Fibroblast of skin of right quadriceps (primary cell): ENCODE data around the gene RTBDN.

Source experiments
- DNase-seq: peaks from one replicate; pipeline ENCODE4 v3.0.0-alpha.2; 2013

RTBDN gene

GRCh38 chr19:12834566-12834943 lies at the start of gene RTBDN:
RTBDN (minus strand) TSS chr19:12834579; CDS start chr19:12829979, 4,600 bp downstream.
- no peak for DNase-seq

GRCh38 chr19:12882589-12882988 lies 48.2 kb upstream of the RTBDN start:
- no peak for DNase-seq

GRCh38 chr19:12881172-12881808 lies 46.9 kb upstream of the RTBDN start, which contains the start of gene DNASE2:
DNASE2 (minus strand) TSS chr19:12881449; CDS start chr19:12881375, 74 bp downstream.
- DNase-seq, result peak; percentile 85

- no peak for DNase-seq
Observed at GRCh38 chr19:12880551-12881171, 46.3 kb upstream of the RTBDN start.

DNA sequence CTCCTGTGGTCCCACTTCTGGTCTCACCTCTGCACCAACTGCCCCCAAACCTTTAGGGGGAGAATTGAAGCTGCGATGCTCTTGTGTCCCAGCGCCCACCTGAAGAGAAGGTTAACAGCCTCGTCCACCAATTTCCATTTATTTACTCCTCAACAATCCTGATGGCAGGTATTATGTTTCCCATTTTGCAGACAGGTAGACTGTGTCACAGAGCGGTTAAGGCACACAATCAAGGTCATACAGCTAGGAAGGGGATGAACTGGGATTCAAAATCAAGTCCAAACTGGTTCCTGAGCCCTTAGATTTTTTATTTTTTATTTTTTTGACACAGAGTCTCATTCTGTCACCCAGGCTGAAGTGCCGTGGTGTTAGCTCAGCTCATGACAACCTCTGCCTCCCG lies 40.7 kb upstream of the RTBDN start:
- DNase-seq, result no peak

DNA sequence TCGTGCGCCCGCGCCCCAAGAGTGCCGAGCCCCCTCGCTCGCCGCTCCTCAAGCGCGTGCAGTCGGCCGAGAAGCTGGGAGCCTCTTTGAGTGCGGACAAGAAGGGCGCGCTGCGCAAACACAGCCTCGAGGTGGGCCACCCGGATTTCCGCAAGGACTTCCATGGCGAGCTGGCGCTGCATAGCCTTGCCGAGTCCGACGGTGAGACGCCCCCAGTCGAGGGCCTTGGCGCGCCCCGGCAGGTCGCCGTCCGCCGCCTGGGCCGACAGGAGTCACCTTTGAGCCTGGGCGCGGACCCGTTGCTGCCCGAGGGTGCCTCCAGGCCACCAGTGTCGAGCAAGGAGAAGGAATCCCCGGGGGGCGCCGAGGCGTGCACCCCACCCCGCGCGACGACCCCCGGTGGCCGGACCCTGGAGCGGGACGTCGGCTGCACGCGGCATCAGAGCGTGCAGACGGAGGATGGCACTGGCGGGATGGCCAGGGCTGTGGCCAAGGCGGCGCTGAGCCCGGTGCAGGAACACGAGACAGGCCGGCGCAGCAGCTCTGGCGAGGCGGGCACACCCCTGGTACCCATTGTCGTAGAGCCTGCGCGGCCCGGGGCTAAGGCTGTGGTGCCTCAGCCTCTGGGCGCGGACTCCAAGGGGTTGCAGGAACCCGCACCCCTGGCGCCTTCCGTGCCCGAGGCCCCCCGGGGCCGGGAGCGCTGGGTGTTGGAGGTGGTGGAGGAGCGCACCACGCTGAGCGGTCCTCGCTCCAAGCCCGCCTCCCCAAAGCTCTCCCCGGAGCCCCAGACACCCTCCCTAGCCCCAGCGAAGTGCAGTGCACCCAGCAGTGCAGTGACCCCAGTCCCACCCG lies 39.7 kb upstream of the RTBDN start:
- DNase-seq, result no peak

GRCh38 chr19:12872941-12873890 lies 38.8 kb upstream of the RTBDN start:
- peak; percentile 59 for DNase-seq

DNA sequence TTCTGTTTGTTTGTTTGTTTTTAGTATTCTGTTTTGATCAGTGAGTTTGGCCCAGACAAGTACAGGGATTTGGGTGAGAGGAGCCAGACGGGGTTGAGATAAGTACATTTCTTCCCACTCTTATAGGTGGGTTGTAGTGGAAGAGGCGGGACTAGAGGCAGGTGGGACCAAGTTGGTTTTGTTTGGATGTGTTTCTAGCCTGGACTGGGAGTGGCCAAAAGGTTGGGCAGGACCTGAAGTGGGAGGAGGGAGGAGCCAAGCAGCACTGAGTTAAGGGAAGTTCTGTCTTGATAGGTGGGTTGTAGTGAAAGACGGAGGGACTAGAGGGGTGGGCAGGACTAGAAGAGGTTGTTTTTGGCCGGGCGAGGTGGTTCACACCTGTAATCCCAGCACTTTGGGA lies 37.9 kb upstream of the RTBDN start:
- DNase-seq, result no peak

DNA sequence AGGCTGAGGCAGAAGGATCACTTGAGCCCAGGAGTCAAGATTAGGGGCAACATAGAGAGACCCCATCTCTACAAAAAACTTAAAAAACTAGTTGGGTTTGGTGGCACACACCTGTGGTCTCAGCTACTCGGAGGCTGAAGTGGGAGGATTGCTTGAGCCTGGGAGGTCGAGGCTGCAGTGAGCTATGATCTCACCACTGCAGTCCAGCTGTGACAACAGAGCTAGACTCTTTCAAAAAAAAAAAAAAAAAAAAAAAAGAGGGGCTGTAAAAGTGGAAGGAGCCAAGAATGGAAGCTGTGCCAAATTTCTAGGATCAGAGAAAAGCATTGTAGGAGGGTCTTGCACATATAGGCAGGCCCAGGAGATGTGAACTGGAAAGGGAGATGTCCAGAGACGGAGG lies 37.3 kb upstream of the RTBDN start:
- no peak for DNase-seq

GRCh38 chr19:12868540-12869112 lies 34.2 kb upstream of the RTBDN start:
- DNase-seq, result no peak

DNA sequence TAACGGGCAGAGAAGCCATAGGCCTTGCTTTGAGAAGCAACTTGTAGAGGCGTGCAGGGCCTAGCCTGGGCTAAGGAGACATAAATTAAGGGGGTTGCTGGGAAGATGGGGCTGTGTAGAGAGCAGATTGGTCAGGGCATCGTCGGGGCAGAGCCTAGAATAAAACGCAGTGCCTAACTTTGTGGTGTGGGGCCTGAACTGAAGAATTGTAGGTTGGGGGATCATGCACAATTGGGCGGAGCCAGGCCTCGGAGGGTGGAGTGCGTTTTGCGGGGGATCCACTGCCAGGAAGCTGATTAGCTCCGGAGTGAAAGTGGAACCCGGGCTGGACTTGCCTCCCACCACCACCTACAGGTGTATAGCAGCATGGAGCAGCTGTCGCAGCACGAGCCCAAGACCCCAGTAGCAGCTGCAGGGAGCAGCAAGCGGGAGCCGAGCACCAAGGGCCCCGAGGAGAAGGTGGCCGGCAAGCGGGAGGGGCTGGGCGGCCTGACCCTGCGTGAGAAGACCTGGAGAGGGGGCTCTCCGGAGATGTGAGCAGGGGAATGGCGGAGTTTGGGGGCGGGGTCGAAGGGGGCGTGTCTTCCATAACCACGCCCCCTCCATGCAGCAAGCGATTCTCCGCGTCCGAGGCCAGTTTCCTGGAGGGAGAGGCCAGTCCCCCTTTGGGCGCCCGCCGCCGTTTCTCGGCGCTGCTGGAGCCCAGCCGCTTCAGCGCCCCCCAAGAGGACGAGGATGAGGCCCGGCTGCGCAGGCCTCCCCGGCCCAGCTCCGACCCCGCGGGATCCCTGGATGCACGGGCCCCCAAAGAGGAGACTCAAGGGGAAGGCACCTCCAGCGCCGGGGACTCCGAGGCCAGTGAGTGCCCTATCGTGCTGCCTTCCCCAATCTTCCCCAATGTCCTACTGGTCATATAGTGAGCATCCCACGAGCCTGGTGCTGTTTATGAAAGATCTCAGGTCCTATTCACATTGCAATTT lies 33.0 kb upstream of the RTBDN start:
- DNase-seq, result peak; percentile 61

GRCh38 chr19:12866416-12867119 lies 32.2 kb upstream of the RTBDN start:
- DNase-seq, result no peak

GRCh38 chr19:12865746-12866415 lies 31.5 kb upstream of the RTBDN start:
- DNase-seq, result no peak

DNA sequence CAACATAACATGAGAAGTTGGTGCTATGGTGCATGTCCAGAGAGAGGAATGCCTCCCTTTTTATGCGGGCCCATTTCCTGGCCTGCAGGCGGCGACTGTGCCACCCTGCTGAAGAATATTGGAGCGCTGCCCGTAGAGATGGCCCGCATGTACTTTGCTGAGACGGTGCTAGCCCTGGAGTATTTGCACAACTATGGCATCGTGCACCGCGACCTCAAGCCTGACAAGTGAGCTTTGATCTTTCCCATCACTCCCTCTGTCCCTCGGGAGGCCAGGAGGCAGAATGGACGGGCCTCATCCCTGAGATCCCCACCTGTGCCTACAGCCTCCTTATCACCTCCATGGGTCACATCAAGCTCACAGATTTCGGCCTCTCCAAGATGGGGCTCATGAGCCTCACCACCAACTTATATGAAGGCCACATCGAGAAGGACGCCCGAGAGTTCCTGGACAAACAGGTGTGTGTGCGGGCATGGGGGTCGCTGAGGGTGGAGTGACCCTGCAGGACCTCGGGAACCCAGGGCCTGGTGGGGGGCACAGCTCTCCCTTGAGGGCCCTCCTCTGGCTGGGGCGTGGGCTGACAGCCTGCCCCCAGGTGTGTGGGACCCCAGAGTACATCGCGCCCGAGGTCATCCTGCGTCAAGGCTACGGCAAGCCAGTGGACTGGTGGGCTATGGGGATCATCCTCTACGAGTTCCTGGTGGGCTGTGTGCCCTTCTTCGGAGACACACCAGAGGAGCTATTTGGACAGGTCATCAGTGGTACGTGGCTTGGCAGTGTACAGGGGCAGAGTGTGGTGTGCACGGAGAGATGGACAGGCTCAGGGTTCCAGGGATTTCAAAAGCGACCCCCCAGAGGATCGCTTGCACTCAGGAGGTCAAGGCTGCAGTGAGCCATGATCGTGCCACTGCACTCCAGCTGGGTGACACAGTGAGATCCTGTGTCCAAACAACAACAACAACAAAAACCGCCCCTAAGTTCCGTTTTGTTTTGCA lies 30.6 kb upstream of the RTBDN start:
- DNase-seq, result no peak

DNA sequence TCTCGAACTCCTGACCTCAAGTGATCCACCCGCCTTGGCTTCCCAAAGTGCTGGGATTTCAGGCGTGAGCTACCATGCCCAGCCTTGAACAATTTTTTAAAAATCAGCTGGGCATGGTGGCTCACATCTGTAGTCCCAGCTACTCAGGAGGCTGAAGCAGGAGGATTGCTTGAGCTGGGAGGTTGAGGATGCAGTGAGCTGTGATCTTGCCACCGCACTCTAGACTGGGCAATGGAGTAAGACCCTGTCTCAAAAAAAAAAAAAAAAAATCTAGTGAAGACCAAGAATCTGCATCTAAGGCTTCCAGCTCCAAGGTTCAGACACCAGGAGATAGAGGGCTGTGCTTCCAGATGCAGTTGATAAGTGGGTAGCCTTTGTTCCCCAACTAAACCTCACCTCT lies 29.8 kb upstream of the RTBDN start:
- DNase-seq, result no peak

GRCh38 chr19:12859546-12859945 lies 25.2 kb upstream of the RTBDN start:
- no peak for DNase-seq

DNA sequence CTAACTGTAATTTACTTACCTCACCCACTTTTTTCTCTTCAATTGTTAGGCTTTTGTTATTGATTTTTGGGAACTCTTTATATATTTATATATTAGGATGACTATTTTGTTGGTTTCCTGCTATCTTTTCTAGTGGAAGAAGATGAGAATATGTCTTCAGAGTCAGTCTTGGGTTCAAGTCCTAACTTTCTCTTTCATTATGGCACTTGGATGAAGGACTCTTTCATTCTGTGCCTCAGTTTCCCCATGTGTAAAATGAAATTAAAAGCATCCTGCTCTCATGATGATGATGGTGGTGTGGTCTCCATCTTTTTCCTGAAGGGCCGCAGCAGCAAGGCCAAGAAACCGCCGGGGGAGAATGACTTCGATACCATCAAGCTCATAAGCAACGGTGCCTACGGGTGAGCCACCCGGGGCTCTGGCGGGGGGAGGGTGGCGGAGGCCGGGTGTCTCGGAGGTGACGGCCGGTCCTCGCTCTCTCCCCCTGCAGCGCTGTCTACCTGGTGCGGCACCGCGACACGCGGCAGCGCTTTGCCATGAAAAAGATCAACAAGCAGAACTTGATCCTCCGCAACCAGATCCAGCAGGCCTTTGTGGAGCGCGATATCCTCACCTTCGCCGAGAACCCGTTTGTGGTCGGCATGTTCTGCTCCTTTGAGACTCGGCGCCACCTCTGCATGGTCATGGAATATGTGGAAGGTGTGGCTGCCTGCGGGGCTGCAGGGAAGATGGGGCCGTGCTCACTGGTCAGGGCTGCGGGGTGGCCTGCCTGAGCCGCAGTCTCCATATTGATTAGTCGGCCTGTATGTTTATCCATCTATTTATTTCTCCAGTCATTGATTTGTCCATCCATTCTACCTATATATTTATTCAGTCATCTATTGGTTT lies 23.9 kb upstream of the RTBDN start:
- no peak for DNase-seq
